ENCODE measurements around the gene HCN2. TPM values are rescaled to one million over a fixed set of nuclear protein-coding genes. Genes with fewer than 3 reads are reported as not detected.
A peak's percentile ranks its signal among the peaks of the same experiment; 100 is the strongest.

HCN2 gene
- total and polyA plus RNA-seq, 2 of the 13 experiments (the other 11 are each of a cell fraction or from before 2014, with no cell fraction given) = 0.01 TPM; not detected in 1

DNA sequence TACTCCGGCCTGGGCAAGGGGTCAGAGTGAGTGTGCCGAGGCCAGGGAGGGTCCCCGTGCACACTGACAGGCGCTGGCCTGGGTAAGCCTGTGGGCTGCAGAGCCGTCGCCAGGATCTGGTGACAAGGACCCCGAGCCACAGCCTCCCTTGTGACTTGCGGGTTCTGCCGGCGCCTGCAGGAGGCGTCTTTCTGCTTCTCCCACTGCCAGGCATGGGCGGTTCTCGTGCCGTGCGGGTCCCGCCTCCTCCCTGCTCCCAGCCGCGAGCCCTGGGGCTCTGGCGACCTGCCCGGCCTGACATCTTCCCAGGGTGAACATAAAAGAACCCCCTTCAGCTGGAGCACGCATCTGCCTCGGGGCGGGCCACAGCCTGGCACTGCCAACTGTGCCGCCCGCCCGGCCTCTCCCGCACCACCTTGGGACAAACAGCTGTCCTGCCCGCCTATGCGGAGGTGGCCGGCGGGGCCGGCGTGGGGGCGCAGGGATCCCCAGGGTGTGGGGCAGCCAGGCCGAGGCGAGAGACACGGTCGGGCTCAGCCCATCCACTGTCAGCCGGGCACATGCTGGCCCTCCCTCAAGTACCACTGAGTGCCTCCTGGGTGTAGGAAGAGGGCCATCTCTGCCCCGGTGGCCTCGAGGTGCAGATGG lies 1.5 kb upstream of the HCN2 start (continued):
- TF ChIP-seq, protein P1, sequence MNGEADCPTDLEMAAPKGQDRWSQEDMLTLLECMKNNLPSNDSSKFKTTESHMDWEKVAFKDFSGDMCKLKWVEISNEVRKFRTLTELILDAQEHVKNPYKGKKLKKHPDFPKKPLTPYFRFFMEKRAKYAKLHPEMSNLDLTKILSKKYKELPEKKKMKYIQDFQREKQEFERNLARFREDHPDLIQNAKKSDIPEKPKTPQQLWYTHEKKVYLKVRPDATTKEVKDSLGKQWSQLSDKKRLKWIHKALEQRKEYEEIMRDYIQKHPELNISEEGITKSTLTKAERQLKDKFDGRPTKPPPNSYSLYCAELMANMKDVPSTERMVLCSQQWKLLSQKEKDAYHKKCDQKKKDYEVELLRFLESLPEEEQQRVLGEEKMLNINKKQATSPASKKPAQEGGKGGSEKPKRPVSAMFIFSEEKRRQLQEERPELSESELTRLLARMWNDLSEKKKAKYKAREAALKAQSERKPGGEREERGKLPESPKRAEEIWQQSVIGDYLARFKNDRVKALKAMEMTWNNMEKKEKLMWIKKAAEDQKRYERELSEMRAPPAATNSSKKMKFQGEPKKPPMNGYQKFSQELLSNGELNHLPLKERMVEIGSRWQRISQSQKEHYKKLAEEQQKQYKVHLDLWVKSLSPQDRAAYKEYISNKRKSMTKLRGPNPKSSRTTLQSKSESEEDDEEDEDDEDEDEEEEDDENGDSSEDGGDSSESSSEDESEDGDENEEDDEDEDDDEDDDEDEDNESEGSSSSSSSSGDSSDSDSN (CRISPR knock-in tag; IDR thresholded peaks at IDR 0.05) = 0 out of 2 replicates have a peak, but pooled peaks have one; percentile 17
- TF ChIP-seq, protein P2, sequence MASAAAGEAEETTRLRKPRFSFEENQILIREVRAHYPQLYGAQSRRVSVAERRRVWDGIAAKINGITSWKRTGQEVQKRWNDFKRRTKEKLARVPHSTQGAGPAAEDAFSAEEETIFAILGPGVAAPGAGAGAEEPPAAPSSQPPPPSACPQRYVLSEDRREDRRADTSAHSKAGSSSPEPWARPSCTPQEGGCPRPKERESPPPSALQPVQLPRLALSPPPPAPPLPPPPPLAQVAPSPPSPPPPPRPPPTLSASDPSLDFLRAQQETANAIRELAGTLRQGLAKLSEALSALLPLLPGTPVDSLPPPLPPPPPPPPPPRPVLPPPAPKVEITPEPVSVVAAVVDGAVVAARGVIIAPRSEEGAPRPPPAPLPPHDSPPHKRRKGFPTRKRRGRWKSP (CRISPR knock-in tag; IDR thresholded peaks at IDR 0.05) = no peak
- TF ChIP-seq, protein P3, sequence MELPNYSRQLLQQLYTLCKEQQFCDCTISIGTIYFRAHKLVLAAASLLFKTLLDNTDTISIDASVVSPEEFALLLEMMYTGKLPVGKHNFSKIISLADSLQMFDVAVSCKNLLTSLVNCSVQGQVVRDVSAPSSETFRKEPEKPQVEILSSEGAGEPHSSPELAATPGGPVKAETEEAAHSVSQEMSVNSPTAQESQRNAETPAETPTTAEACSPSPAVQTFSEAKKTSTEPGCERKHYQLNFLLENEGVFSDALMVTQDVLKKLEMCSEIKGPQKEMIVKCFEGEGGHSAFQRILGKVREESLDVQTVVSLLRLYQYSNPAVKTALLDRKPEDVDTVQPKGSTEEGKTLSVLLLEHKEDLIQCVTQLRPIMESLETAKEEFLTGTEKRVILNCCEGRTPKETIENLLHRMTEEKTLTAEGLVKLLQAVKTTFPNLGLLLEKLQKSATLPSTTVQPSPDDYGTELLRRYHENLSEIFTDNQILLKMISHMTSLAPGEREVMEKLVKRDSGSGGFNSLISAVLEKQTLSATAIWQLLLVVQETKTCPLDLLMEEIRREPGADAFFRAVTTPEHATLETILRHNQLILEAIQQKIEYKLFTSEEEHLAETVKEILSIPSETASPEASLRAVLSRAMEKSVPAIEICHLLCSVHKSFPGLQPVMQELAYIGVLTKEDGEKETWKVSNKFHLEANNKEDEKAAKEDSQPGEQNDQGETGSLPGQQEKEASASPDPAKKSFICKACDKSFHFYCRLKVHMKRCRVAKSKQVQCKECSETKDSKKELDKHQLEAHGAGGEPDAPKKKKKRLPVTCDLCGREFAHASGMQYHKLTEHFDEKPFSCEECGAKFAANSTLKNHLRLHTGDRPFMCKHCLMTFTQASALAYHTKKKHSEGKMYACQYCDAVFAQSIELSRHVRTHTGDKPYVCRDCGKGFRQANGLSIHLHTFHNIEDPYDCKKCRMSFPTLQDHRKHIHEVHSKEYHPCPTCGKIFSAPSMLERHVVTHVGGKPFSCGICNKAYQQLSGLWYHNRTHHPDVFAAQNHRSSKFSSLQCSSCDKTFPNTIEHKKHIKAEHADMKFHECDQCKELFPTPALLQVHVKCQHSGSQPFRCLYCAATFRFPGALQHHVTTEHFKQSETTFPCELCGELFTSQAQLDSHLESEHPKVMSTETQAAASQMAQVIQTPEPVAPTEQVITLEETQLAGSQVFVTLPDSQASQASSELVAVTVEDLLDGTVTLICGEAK (IDR thresholded peaks at IDR 0.05) = no peak
- TF ChIP-seq, protein P3 (CRISPR knock-in tag; IDR thresholded peaks at IDR 0.05) = no peak
- TF ChIP-seq HIVEP1 (CRISPR knock-in tag; IDR thresholded peaks at IDR 0.05) (no peak), ARID2 (CRISPR knock-in tag; IDR thresholded peaks at IDR 0.05; ENCODE audit: borderline replicate concordance) (no peak), SAP130 (CRISPR knock-in tag; IDR thresholded peaks at IDR 0.05; ENCODE audit: low read depth) (peak; percentile 44; the same call in 1 of the 2 replicates), AGO1 (IDR thresholded peaks at IDR 0.05; ENCODE audit: low read depth, low read length, poor library complexity, severe bottlenecking) (peak; percentile 69), ZNF841 (CRISPR knock-in tag; IDR thresholded peaks at IDR 0.05; ENCODE audit: borderline replicate concordance) (no peak), HOXD1 (CRISPR knock-in tag; IDR thresholded peaks at IDR 0.05) (no peak), ZBTB20 (CRISPR knock-in tag; IDR thresholded peaks at IDR 0.05; ENCODE audit: borderline replicate concordance, low read depth) (no peak)
- TF ChIP-seq, protein P4, sequence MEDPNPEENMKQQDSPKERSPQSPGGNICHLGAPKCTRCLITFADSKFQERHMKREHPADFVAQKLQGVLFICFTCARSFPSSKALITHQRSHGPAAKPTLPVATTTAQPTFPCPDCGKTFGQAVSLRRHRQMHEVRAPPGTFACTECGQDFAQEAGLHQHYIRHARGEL (CRISPR knock-in tag; IDR thresholded peaks at IDR 0.05) = no peak
- TF ChIP-seq, protein P5, sequence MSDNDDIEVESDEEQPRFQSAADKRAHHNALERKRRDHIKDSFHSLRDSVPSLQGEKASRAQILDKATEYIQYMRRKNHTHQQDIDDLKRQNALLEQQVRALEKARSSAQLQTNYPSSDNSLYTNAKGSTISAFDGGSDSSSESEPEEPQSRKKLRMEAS (IDR thresholded peaks at IDR 0.05) = peak; percentile 47; the same call in 1 of the 2 replicates
- TF ChIP-seq, protein P6, sequence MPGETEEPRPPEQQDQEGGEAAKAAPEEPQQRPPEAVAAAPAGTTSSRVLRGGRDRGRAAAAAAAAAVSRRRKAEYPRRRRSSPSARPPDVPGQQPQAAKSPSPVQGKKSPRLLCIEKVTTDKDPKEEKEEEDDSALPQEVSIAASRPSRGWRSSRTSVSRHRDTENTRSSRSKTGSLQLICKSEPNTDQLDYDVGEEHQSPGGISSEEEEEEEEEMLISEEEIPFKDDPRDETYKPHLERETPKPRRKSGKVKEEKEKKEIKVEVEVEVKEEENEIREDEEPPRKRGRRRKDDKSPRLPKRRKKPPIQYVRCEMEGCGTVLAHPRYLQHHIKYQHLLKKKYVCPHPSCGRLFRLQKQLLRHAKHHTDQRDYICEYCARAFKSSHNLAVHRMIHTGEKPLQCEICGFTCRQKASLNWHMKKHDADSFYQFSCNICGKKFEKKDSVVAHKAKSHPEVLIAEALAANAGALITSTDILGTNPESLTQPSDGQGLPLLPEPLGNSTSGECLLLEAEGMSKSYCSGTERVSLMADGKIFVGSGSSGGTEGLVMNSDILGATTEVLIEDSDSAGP (CRISPR knock-in tag; IDR thresholded peaks at IDR 0.05; ENCODE audit: borderline replicate concordance) = peak; percentile 34; the same call in 1 of the 2 replicates

Measured in HepG2 (cell line).